Stimulated activated CD8-positive, alpha-beta memory T cell treated with anti-CD3 and anti-CD28 coated beads, Interleukin-7, amount 100 ng/mL, for 4 hours (primary cell): ENCODE data around the gene ANKRD40CL.

Experiments used
- DNase-seq, 2 donors: peaks; one replicate each; pipeline ENCODE4 v3.0.0-alpha.2; 2020; ENCODE audit warnings: low read depth in 2 of 2

The ANKRD40CL gene

DNA sequence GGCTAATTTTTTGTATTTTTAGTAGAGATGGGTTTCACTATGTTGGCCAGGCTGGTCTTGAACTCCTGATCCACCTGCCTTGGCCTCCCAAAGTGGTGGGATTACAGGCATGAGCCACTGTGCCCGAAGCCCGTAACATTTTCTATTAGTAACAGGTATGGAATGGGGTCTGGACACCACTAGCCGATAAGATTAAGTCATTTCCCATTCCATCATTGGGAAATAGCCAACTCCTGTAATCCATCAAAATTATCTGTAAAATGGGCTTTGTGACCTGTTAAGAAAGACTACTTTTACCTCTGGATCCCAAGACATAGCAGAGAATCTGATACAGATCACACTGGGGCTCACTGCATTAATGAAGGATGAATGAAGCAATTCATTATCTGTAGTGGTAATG, 51.8 kb downstream of the ANKRD40CL start:
- DNase-seq = no peak

- no peak for DNase-seq
Measured at GRCh38 chr17:50712641-50713040, 54.7 kb downstream of the ANKRD40CL start.
